AG09319 (cell line): Measurements from ENCODE around the gene NOX4.
A peak's percentile ranks its signal among the peaks of the same experiment; 100 is the strongest.
"Not testable (repeated sequence)": the region's sequence is repeated elsewhere in the genome, so short reads cannot be mapped to it uniquely, and the experiment has no call there.

ENCODE experiments used
- DNase-seq: peaks from one replicate; pipeline ENCODE4 v3.0.0-alpha.2; 2010; ENCODE audit warnings: low read depth; ENCODE audit errors: extremely low read depth
- CTCF ChIP-seq: IDR thresholded peaks from 2 replicates; pipeline ENCODE4 v1.5.1; 2011; ENCODE audit warnings: low read depth, mild to moderate bottlenecking, inconsistent platforms, low read length, moderate library complexity

NOX4 gene

DNA sequence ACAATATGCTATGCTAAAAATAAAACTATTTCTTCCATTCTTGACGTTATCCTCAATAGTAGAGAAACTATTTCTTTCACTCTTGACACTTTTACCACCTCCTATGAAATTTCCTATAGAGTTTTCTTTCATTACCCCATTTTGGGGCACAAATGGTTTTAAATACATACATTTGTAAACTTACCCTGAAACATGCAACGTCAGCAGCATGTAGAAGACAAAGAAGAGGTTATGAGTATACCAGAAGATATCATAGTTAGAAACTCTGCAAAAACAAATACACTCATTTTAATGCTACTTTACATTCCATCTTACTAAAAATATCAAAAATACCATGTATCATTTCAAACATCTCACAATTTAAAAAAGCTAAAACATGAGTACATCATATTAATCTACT lies 69.5 kb downstream of the NOX4 start:
- DNase-seq, result no peak

DNA sequence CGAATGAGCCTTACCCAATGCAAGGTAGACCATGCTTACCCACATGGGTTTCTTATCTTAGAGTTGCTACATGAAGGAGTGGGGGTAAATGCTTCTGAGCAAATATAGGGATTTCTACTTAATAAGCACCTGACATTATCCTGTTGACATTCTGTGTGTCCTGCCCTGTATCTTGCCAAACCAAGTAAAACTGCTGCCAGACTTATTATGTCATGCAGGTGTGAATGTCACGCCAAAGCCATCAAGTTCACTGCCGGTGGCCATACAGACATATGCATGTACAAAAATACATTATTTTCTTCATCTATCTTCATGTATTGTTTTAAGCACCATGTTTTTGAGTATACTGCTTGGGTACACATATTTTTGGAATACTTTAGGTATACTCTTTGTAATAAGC lies 70.2 kb downstream of the NOX4 start:
- no peak for TF ChIP-seq CTCF
- no peak for DNase-seq

More for the DNA sequence above, 69.5 kb downstream of the NOX4 start:
- TF ChIP-seq CTCF, result no peak

DNA sequence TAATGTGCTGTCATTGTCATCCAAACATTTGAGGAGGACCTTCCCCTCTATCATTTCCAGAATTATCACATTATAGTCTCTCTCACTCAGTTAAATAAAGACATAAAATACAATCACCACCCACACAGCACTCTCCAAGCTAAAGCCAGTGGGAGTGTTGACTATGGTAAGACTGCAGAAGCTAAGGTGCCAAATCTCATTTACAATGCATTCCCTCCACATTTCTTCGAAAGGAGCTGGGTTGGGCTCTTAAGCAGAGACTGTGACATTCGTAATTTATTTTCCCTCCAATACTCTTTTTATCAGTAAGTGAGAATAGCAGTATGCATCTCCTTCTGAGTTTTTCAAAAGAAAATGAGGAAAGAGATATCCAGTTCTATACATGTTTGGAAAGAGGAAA lies 74.2 kb downstream of the NOX4 start:
- TF ChIP-seq CTCF, result no peak
- DNase-seq, result no peak

DNA sequence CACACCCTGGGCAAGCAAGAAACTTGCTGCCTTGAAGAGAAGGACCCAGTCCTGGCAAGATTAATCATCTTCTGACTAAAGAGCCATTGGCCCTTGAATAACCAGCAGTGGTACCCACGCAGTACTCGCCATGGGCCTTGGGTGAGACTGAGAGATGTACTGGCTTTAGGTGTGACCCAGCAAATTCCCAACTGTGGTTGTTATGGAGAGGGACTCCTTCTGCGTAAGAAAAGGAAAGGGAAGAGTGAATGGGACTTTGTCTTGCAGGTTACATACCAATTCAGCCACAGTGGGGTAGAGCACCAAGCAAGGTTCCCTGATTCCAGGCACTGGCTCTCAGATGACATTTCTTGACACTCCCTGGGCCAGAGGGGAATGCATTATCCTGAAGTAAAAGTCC lies 80.1 kb downstream of the NOX4 start:
- not testable (repeated sequence) for DNase-seq

GRCh38 chr11:89410666-89411065 lies 80.5 kb downstream of the NOX4 start:
- not testable (repeated sequence) for DNase-seq

DNA sequence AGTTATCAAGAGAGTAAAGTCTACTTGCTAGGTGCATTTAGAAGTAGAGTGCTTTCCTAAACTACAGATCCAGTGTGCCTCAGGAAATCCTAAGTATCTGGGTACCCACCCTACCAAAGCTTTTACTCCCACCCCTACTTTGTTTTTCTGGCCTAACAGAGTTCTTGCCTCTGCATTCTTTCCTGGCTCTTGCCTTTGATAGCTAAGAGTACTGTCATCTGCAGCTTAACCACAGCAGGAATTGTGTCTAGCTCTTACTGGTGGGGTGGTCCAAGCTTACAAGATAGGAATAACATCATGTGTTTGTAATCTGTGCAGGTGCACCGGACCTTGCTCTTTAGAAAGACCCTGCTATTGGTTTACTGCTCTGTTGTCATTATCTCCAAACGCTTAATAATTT lies 82.7 kb downstream of the NOX4 start:
- DNase-seq, result not testable (repeated sequence)

GRCh38 chr11:89405629-89406028 lies 85.5 kb downstream of the NOX4 start:
- TF ChIP-seq CTCF, result no peak; the same call in 1 of the 2 replicates
- DNase-seq, result no peak

DNA sequence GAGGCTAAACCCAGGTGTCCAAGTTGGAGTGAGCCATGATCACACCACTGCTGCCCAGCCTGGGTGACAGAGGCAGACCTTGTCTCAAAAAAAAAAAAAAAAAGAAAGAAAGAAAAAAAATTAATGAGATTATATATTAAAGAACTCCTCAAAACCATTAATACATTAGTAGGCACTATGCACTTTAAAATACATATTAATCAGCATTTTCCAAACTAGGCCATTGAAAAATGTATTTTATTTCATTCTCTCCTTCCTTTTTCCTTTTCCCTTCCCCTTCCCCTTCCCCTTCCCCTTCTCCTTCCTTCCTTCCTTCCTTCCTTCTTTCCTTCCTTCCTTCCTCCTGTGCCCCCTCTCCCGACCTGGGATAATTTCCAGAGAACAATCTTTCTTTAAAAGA lies 99.5 kb downstream of the NOX4 start:
- not testable (repeated sequence) for DNase-seq

- DNase-seq, result not testable (repeated sequence)
These were observed 103.7 kb downstream of the NOX4 start for GRCh38 chr11:89387501-89387900.

DNA sequence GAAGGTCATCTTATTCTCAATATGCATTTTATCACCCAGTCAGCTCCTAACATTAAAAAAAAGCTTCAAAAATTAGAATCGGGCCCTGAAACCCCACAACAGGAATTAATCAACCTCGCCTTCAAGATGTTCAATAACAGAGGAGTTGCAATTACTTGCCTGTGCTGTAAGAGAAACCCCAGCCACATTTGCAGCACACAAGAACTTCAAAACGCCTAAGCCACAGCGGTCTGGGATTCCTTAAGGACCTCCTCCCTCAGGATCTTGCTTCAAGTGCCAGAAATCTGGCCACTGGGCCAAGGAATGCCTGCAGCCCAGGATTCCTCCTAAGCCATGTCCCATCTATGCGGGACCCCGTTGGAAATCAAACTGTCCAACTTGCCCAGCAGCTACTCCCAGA lies 108.2 kb downstream of the NOX4 start:
- DNase-seq, result not testable (repeated sequence)

- peak; percentile 79 for DNase-seq
- no peak for TF ChIP-seq CTCF
These were observed 110.1 kb downstream of the NOX4 start for GRCh38 chr11:89381094-89381493.

DNA sequence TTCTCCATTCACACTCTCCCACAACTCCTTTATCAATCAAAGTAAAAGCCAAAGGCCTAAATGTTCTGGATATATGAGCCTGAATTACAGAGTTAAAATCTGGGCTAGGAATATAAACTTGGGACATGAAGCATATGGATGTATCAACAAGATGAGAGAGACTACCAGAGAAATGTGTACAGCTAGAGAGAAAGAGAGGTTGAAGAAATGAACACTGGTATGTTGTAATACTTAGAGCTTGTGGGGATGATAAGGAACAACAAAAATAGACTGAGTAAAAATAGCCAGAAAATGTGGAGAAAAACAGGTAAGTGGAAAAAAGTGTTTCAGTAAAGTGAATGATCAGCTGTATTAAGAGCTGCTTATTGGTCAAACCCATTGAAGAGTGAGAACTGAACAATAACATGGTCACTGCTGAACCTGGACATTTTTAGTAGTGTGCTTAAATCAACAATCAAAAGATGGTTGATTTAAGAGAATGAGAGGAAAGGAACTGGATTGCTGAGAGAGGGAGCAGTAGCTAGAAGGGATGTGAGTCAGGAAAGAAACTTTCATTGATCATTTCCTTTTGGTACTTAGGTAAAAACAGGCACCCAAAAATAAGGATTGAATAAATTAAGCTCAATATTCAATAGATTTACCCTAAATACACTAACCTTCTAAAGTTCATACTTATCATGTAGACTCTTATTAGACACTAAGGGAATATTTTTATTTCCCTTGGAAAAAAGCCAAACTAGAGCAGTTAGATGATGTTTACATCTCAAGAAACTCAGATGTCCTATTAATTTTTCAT lies 111.0 kb downstream of the NOX4 start:
- not testable (repeated sequence) for DNase-seq

DNA sequence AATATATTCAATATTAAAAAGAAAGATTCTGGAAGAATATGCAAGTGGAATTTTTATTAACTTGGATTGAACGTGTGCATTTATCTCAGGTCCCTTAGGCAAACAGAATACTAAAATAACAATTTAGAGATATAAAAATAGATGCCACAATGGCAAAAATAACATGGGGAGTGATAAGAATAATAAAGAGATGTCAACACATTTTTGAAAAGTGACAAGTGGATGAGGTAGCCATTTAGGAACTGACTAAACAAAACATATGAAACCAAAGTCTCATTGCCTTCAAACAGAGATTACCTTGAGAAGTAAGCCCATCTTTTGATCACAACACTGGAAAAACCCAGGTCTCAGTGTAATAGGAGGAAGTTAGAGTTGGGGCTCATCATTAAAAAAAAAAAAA lies 112.2 kb downstream of the NOX4 start:
- DNase-seq, result not testable (repeated sequence)

DNA sequence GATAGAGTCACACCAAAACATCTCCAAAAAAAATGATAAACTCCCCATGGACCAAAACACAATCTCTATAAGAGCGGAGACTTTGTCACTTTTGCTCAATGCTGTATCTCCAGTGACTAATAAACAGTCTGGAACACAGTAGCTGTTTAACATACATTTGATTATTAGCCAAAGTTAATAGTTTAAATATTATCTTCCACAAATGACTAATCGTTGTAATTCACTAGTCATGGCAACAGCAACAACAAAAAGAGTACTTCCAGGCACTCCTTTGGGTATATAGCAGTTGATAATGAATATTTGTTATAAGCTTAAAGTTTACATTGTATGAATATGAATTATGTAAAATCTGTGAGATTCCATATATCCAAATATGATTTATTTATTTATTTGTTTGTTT lies 121.8 kb downstream of the NOX4 start:
- DNase-seq, result not testable (repeated sequence)

GRCh38 chr11:89364856-89365255 lies 126.3 kb downstream of the NOX4 start:
- not testable (repeated sequence) for DNase-seq
